ENCODE data around the gene LAT.
"Not testable (repeated sequence)": the region's sequence is repeated elsewhere in the genome, so short reads cannot be mapped to it uniquely, and the experiment has no call there.

Gene LAT

DNA sequence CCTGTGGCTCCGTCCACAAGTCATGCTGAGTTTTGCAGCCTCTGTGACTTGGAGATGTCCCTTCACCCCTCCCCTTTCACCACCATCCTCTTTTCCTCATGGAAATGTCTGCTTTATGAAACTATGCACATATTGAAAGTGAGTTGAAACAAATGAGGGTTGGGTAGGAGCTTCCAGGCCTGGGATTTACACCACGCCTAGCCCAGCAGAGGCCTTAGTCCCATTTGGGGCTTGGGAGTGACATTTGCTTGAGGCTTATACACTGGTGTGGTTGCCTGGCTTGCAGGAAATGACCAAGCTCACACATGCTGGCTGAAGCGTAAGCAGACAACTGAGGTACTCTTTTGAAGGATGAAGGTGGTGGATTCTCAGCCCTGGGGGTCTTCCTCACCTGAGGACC, 20.8 kb upstream of the LAT start:
- no peak overlapping the region for H3K27ac ChIP-seq (replicated peaks)
- DNase-seq (ENCODE audit: low read depth in 1 of 2, low spot score in 1 of 2): no peak
- TF ChIP-seq, protein P1, sequence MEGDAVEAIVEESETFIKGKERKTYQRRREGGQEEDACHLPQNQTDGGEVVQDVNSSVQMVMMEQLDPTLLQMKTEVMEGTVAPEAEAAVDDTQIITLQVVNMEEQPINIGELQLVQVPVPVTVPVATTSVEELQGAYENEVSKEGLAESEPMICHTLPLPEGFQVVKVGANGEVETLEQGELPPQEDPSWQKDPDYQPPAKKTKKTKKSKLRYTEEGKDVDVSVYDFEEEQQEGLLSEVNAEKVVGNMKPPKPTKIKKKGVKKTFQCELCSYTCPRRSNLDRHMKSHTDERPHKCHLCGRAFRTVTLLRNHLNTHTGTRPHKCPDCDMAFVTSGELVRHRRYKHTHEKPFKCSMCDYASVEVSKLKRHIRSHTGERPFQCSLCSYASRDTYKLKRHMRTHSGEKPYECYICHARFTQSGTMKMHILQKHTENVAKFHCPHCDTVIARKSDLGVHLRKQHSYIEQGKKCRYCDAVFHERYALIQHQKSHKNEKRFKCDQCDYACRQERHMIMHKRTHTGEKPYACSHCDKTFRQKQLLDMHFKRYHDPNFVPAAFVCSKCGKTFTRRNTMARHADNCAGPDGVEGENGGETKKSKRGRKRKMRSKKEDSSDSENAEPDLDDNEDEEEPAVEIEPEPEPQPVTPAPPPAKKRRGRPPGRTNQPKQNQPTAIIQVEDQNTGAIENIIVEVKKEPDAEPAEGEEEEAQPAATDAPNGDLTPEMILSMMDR (IDR thresholded peaks at IDR 0.05; ENCODE audit: insufficient read depth, low read length): no peak
- no peak for TF ChIP-seq GABPA (IDR thresholded peaks at IDR 0.05; ENCODE audit: low read depth)
- TF ChIP-seq SPI1 (IDR thresholded peaks at IDR 0.05; ENCODE audit: borderline replicate concordance, low read depth): no peak
- TF ChIP-seq POLR2AphosphoS5 (IDR thresholded peaks at IDR 0.05; ENCODE audit: low read depth): no peak
- no peak overlapping the region for H3K4me3 ChIP-seq (replicated peaks; ENCODE audit: insufficient read depth, low read length)
- H3K27me3 ChIP-seq (ENCODE audit: insufficient read depth, poor library complexity, severe bottlenecking): no peaks in the 10 kb centered on the region

DNA sequence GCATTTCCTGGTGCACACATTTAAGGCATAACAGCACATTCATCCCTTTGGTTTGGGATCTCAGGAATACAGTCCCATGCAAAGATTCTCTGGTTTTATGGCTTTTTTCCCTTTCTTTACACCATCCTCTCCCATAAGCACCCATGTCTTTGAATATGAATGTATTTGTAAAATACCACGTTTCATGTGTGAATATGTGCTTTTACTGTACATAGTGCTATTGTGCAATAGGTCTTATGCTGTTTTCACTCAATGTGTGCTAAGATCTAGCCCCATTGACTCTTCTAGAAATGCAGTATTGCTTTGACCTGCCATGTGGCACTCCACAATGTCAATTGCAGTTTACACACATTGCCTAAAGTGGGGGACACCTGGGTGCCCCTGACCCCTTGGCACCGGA, 20.4 kb upstream of the LAT start:
- no peak for TF ChIP-seq GABPA (IDR thresholded peaks at IDR 0.05; ENCODE audit: low read depth)
- no peak for TF ChIP-seq POLR2AphosphoS5 (IDR thresholded peaks at IDR 0.05; ENCODE audit: low read depth)
- TF ChIP-seq SPI1 (IDR thresholded peaks at IDR 0.05; ENCODE audit: borderline replicate concordance, low read depth): no peak
- TF ChIP-seq, protein P2, sequence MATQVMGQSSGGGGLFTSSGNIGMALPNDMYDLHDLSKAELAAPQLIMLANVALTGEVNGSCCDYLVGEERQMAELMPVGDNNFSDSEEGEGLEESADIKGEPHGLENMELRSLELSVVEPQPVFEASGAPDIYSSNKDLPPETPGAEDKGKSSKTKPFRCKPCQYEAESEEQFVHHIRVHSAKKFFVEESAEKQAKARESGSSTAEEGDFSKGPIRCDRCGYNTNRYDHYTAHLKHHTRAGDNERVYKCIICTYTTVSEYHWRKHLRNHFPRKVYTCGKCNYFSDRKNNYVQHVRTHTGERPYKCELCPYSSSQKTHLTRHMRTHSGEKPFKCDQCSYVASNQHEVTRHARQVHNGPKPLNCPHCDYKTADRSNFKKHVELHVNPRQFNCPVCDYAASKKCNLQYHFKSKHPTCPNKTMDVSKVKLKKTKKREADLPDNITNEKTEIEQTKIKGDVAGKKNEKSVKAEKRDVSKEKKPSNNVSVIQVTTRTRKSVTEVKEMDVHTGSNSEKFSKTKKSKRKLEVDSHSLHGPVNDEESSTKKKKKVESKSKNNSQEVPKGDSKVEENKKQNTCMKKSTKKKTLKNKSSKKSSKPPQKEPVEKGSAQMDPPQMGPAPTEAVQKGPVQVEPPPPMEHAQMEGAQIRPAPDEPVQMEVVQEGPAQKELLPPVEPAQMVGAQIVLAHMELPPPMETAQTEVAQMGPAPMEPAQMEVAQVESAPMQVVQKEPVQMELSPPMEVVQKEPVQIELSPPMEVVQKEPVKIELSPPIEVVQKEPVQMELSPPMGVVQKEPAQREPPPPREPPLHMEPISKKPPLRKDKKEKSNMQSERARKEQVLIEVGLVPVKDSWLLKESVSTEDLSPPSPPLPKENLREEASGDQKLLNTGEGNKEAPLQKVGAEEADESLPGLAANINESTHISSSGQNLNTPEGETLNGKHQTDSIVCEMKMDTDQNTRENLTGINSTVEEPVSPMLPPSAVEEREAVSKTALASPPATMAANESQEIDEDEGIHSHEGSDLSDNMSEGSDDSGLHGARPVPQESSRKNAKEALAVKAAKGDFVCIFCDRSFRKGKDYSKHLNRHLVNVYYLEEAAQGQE (IDR thresholded peaks at IDR 0.05; ENCODE audit: insufficient replicate concordance, low read depth): no peak
- TF ChIP-seq, protein P1 (IDR thresholded peaks at IDR 0.05; ENCODE audit: insufficient read depth, low read length): no peak
- H3K27ac ChIP-seq (replicated peaks): no peak overlapping the region
- no peak overlapping the region for H3K4me3 ChIP-seq (replicated peaks; ENCODE audit: insufficient read depth, low read length)
- H3K27me3 ChIP-seq (ENCODE audit: insufficient read depth, poor library complexity, severe bottlenecking): no peaks in the 10 kb centered on the region
- no peak for DNase-seq (ENCODE audit: low read depth in 1 of 2, low spot score in 1 of 2)

DNA sequence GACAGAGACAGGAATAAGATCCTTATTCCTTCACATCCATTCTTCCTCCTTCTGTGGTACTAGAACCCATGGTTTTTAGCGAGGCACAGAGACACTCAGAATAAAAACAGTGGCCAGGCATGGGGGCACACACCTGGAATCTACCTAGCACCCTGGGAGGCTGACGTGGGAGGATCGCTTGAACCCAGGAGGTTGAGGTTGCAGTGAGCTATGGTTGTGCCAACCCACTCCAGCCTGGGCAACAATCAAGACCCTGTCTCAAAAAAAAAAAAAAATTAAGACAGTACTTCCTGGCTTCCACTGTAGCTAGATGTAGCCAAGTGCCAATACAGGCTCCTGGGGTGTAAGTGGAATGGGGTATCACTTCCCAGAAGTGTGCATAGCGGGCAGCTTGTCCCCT, 17.7 kb upstream of the LAT start:
- no peak overlapping the region for H3K27ac ChIP-seq (replicated peaks)
- TF ChIP-seq, protein P1 (IDR thresholded peaks at IDR 0.05; ENCODE audit: insufficient read depth, low read length): no peak
- TF ChIP-seq POLR2AphosphoS5 (IDR thresholded peaks at IDR 0.05; ENCODE audit: low read depth): no peak
- TF ChIP-seq, protein P2 (IDR thresholded peaks at IDR 0.05; ENCODE audit: insufficient replicate concordance, low read depth): no peak
- no peak for TF ChIP-seq GABPA (IDR thresholded peaks at IDR 0.05; ENCODE audit: low read depth)
- no peak for TF ChIP-seq SPI1 (IDR thresholded peaks at IDR 0.05; ENCODE audit: borderline replicate concordance, low read depth)
- no peaks in the 10 kb centered on the region for H3K27me3 ChIP-seq (ENCODE audit: insufficient read depth, poor library complexity, severe bottlenecking)
- H3K4me3 ChIP-seq (replicated peaks; ENCODE audit: insufficient read depth, low read length): no peak overlapping the region
- no peak for DNase-seq (ENCODE audit: low read depth in 1 of 2, low spot score in 1 of 2)

DNA sequence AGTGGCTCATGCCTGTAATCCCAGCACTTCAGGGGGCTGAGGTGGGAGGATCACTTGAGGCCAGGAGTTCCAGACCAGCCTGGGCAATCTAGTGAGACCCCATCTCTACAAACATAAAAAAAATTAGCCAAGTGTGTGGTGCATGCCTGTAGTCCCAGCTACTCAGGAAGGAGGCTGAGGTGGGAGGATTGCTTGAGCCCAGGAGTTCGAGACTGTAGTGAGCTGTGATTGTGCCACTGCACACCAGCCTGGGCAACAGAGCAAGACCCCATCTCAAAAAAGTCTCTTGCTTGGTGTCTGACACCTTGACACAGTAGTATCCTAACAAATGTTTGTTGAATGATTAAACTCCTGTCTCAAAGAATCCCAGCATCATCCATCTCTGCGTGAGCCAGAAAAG, 15.2 kb upstream of the LAT start:
- not testable (repeated sequence) for H3K4me3 ChIP-seq (replicated peaks; ENCODE audit: insufficient read depth, low read length); H3K27me3 ChIP-seq (ENCODE audit: insufficient read depth, poor library complexity, severe bottlenecking); DNase-seq (ENCODE audit: low read depth in 1 of 2, low spot score in 1 of 2); H3K27ac ChIP-seq (replicated peaks)

All from HL-60 (cell line).